H1 (cell line): ENCODE data around the gene CDH22.

Experiments
- BRCA1 ChIP-seq: IDR thresholded peaks from 2 replicates; pipeline ENCODE4 v1.6.1; 2012; ENCODE audit warnings: low read depth, low read length, improper control_type of control experiment
- CBX8 ChIP-seq: fragments of 300-800, 300-1000 bp; sonication (generic); IDR thresholded peaks from 2 replicates; pipeline ENCODE4 v1.7.1; 2016; ENCODE audit warnings: low read depth, low read length, borderline replicate concordance
- E2F6 ChIP-seq: IDR thresholded peaks from 2 replicates; pipeline ENCODE4 v1.6.1; 2012; ENCODE audit warnings: inconsistent platforms
- EP300 ChIP-seq, 2 experiments: IDR thresholded peaks; 1 replicate in 1 of 2; 2 replicates in 1 of 2; pipeline ENCODE4 v1.6.1; 2011 to 2012; ENCODE audit warnings: low read depth in 2 of 2, low read length in 2 of 2, mild to moderate bottlenecking in 2 of 2, borderline replicate concordance in 1 of 2, inconsistent platforms in 1 of 2, moderate library complexity in 1 of 2
- EZH2 ChIP-seq: fragments of 200-600 bp; sonication (generic); IDR thresholded peaks from 2 replicates; pipeline ENCODE4 v1.7.1; 2012; ENCODE audit warnings: low read depth, mild to moderate bottlenecking, moderate library complexity, low read length, inconsistent platforms; ENCODE audit not compliant: severe bottlenecking
- FOSL1 ChIP-seq: IDR thresholded peaks from 2 replicates; pipeline ENCODE4 v1.6.1; 2011; ENCODE audit warnings: mild to moderate bottlenecking, low read depth, low read length, moderate library complexity; ENCODE audit not compliant: insufficient read depth
- POLR2A ChIP-seq, 2 experiments: IDR thresholded peaks; 1 replicate in 1 of 2; 2 replicates in 1 of 2; pipeline ENCODE4 v1.6.1; 2011; ENCODE audit warnings: low read depth in 2 of 2, low read length in 2 of 2, mild to moderate bottlenecking in 2 of 2; ENCODE audit errors: control extremely low read depth in 1 of 2
- RAD21 ChIP-seq, 2 experiments: IDR thresholded peaks in 1 of 2; conservative IDR thresholded peaks in 1 of 2; 2 replicates each; pipeline ENCODE4 v1.6.1; 2011; ENCODE audit warnings: low read depth in 2 of 2, low read length in 2 of 2, improper control_type of control experiment in 1 of 2, inconsistent platforms in 1 of 2, mild to moderate bottlenecking in 1 of 2, moderate library complexity in 1 of 2
- RXRA ChIP-seq: IDR thresholded peaks from 2 replicates; pipeline ENCODE4 v1.6.1; 2011; ENCODE audit warnings: low read depth, mild to moderate bottlenecking, low read length, moderate library complexity; ENCODE audit not compliant: insufficient read depth
- SIN3A ChIP-seq, 2 experiments: IDR thresholded peaks in 1 of 2; conservative IDR thresholded peaks in 1 of 2; 2 replicates each; pipeline ENCODE4 v1.6.1; 2011 to 2012; ENCODE audit warnings: low read length in 2 of 2, improper control_type of control experiment in 1 of 2, low read depth in 1 of 2, mild to moderate bottlenecking in 1 of 2
- TCF12 ChIP-seq: IDR thresholded peaks from 2 replicates; pipeline ENCODE4 v1.6.1; 2011; ENCODE audit warnings: low read depth, mild to moderate bottlenecking, low read length
- TEAD4 ChIP-seq: IDR thresholded peaks from 2 replicates; pipeline ENCODE4 v1.6.1; 2012; ENCODE audit warnings: low read depth, low read length, inconsistent platforms, mixed read lengths
- TF ChIP-seq, protein P1 (sequence below), 3 experiments: IDR thresholded peaks; 1 replicate in 2 of 3; 2 replicates in 1 of 3; pipeline versions ENCODE4 v1.5.1 to v1.6.1; 2011; ENCODE audit warnings: low read length in 3 of 3, mild to moderate bottlenecking in 3 of 3, inconsistent platforms in 2 of 3, low read depth in 1 of 3, moderate library complexity in 1 of 3; ENCODE audit not compliant: insufficient read depth in 1 of 3; ENCODE audit errors: control extremely low read depth in 1 of 3

- no peak for TF ChIP-seq POLR2A (IDR thresholded peaks at IDR 0.05; ENCODE audit: control extremely low read depth in 1 of 2, low read depth in 2 of 2, low read length in 2 of 2)
- no peak for TF ChIP-seq TCF12
- TF ChIP-seq CBX8 = no peak
- TF ChIP-seq E2F6 = no peak
- no peak for TF ChIP-seq EP300 (IDR thresholded peaks at IDR 0.05; ENCODE audit: borderline replicate concordance in 1 of 2, low read depth in 2 of 2, low read length in 2 of 2)
- TF ChIP-seq, protein P1, sequence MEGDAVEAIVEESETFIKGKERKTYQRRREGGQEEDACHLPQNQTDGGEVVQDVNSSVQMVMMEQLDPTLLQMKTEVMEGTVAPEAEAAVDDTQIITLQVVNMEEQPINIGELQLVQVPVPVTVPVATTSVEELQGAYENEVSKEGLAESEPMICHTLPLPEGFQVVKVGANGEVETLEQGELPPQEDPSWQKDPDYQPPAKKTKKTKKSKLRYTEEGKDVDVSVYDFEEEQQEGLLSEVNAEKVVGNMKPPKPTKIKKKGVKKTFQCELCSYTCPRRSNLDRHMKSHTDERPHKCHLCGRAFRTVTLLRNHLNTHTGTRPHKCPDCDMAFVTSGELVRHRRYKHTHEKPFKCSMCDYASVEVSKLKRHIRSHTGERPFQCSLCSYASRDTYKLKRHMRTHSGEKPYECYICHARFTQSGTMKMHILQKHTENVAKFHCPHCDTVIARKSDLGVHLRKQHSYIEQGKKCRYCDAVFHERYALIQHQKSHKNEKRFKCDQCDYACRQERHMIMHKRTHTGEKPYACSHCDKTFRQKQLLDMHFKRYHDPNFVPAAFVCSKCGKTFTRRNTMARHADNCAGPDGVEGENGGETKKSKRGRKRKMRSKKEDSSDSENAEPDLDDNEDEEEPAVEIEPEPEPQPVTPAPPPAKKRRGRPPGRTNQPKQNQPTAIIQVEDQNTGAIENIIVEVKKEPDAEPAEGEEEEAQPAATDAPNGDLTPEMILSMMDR (IDR thresholded peaks at IDR 0.05; ENCODE audit: control extremely low read depth in 1 of 3, insufficient read depth in 1 of 3, low read depth in 1 of 3, low read length in 3 of 3) = no peak
- TF ChIP-seq TEAD4 = no peak
- no peak for TF ChIP-seq RAD21 (IDR thresholded peaks at IDR 0.05 in 1 of 2, conservative IDR thresholded peaks at IDR 0.05 in 1 of 2; ENCODE audit: low read depth in 2 of 2, low read length in 2 of 2)
- TF ChIP-seq EZH2 = no peak
- no peak for TF ChIP-seq SIN3A (conservative IDR thresholded peaks at IDR 0.05 in 1 of 2, IDR thresholded peaks at IDR 0.05 in 1 of 2; ENCODE audit: low read depth in 1 of 2, low read length in 2 of 2)
- no peak for TF ChIP-seq FOSL1
- no peak for TF ChIP-seq BRCA1
- no peak for TF ChIP-seq RXRA
Observed at GRCh38 chr20:46267108-46268105, 40.9 kb downstream of the CDH22 start.
